Body of pancreas (tissue), 4 donors: Measurements from ENCODE around the gene ST7L.

Experiments
- POLR2A ChIP-seq, 3 donors: fragments of 450-650 bp; IDR thresholded peaks; one replicate each; pipeline ENCODE4 v1.6.1; 2016; ENCODE audit warnings: antibody characterized with exemption in 3 of 3, mild to moderate bottlenecking in 2 of 3
- TF ChIP-seq, protein P1 (sequence below), 7 experiments: fragments of 450-650 bp in 4 of 7; fragments of 200-600 bp in 3 of 7; sonication (generic) in 3 of 7; IDR thresholded peaks; one replicate each; pipeline ENCODE4 v1.5.1; 2016 to 2019; ENCODE audit warnings: antibody characterized with exemption in 7 of 7

DNA sequence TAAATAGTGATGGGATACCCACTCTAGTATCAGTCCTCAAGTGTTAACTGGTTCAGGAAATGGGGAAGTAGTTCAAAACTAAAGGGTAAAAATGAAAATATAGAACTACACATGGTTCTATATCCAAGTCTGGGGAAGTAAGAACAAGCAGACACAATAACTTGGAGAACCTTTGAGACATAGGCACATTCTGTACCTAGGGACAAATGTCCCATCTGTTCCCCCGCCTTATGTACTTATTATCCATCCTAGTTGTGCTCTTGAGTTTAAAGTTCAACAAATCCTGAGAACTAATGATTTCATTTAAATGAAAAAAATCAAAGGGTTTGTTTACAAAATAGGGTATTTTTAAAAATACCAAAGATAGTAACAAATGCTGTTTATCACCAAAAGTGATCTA is 77.6 kb downstream of the ST7L start:
- no peak for TF ChIP-seq POLR2A (IDR thresholded peaks at IDR 0.05)
- TF ChIP-seq, protein P1, sequence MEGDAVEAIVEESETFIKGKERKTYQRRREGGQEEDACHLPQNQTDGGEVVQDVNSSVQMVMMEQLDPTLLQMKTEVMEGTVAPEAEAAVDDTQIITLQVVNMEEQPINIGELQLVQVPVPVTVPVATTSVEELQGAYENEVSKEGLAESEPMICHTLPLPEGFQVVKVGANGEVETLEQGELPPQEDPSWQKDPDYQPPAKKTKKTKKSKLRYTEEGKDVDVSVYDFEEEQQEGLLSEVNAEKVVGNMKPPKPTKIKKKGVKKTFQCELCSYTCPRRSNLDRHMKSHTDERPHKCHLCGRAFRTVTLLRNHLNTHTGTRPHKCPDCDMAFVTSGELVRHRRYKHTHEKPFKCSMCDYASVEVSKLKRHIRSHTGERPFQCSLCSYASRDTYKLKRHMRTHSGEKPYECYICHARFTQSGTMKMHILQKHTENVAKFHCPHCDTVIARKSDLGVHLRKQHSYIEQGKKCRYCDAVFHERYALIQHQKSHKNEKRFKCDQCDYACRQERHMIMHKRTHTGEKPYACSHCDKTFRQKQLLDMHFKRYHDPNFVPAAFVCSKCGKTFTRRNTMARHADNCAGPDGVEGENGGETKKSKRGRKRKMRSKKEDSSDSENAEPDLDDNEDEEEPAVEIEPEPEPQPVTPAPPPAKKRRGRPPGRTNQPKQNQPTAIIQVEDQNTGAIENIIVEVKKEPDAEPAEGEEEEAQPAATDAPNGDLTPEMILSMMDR (IDR thresholded peaks at IDR 0.05): no peak
